Measurements from ENCODE around the gene PBRM1. TPM values are rescaled to one million over a fixed set of nuclear protein-coding genes. Genes with fewer than 3 reads are reported as not detected.

Gene PBRM1
- total and polyA plus RNA-seq, 11 donors = 8.5 to 61.7 (median 44.4) TPM

DNA sequence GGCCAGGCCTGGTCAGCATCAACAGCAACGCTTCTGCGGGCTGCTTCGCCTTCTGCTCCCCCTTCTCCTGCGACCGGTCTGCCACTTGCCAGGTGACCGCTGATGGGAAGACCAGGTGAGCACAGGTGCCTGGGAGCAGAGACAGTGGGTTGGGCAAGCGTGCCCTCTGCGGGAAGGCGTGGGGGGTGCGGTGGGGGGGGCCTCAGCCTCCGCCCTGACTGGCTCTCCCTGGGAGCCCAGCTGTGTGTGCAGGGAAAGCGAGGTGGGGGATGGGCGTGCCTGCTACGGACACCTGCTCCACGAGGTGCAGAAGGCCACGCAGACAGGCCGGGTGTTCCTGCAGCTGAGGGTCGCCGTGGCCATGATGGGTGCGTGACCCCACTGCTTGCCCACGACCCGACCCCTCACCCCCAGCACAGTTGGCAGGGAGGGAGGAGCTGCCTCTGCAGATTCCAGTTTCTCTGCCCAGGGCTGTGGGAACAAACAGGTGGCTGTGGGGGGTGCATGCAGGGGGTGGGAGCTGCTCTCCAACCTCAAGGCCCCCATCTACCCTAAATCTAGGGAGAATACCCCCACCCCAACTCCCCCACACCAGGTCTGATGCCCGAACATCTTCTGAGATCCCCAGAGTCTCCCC, 181.8 kb downstream of the PBRM1 start:
- Histone ChIP-seq H3K4me3 (no peak overlapping the region), H3K4me1 (peaks cover 0 to 13% (median 0%) of the 10 kb centered on the region in 12 donors), H3K9me3 (no peaks in the 10 kb centered on the region), H3K36me3 (peaks cover 0 to 73% (median 4%) of the 10 kb centered on the region in 9 donors), H3K27me3 (no peaks in the 10 kb centered on the region), H3K27ac (no peak overlapping the region)
- intact Hi-C loops (cut with DNase I) = no loop called here
- ATAC-seq (no peak), DNase-seq (no peak)
- WGBS, 4 donors = 80 to 82% (median 80%) methylated on average over 16 to 23 of the region's 23 CpGs
- TF ChIP-seq, protein P1, sequence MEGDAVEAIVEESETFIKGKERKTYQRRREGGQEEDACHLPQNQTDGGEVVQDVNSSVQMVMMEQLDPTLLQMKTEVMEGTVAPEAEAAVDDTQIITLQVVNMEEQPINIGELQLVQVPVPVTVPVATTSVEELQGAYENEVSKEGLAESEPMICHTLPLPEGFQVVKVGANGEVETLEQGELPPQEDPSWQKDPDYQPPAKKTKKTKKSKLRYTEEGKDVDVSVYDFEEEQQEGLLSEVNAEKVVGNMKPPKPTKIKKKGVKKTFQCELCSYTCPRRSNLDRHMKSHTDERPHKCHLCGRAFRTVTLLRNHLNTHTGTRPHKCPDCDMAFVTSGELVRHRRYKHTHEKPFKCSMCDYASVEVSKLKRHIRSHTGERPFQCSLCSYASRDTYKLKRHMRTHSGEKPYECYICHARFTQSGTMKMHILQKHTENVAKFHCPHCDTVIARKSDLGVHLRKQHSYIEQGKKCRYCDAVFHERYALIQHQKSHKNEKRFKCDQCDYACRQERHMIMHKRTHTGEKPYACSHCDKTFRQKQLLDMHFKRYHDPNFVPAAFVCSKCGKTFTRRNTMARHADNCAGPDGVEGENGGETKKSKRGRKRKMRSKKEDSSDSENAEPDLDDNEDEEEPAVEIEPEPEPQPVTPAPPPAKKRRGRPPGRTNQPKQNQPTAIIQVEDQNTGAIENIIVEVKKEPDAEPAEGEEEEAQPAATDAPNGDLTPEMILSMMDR (IDR thresholded peaks at IDR 0.05) = no peak
- TF ChIP-seq POLR2A (IDR thresholded peaks at IDR 0.05) = no peak

DNA sequence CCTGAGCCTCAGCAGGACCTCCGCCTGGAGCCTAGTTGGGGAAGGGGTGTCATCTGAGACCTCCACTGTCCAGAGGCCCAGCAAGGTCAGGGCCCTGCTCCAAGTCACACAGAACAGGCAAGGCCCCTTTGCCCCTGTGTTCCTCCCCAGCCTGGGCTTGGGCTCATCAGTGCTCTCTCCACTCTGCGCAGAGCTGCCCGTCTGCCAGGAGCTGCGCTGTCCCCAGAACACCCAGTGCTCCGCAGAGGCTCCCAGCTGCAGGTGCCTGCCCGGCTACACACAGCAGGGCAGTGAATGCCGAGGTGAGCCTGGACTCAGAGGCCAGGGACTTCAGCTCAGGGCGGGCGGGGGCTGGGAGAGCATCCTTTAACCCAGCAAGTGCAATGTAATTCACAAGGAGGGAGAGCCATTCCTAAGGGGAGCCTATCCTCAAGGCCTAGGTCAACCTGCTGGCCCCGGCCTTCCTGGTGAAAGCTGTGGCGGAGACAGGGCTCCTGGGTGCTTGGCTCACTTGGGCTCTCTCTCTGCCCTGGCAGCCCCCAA, 182.8 kb downstream of the PBRM1 start:
- H3K4me3 ChIP-seq = no peak overlapping the region
- no peaks in the 10 kb centered on the region for H3K27me3 ChIP-seq
- H3K36me3 ChIP-seq = peaks cover 0 to 63% (median 4%) of the 10 kb centered on the region in 9 donors
- intact Hi-C loops (cut with DNase I) = no loop called here
- H3K27ac ChIP-seq = no peak overlapping the region
- TF ChIP-seq, protein P1 (IDR thresholded peaks at IDR 0.05) = no peak
- no peak for TF ChIP-seq POLR2A (IDR thresholded peaks at IDR 0.05)
- peaks cover 0 to 23% (median 0%) of the 10 kb centered on the region in 12 donors for H3K4me1 ChIP-seq
- no peak for DNase-seq
- no peak for ATAC-seq
- 90 to 100% (median 95%) methylated on average over 5 to 11 of the region's 11 CpGs for WGBS, 4 donors
- no peaks in the 10 kb centered on the region for H3K9me3 ChIP-seq

DNA sequence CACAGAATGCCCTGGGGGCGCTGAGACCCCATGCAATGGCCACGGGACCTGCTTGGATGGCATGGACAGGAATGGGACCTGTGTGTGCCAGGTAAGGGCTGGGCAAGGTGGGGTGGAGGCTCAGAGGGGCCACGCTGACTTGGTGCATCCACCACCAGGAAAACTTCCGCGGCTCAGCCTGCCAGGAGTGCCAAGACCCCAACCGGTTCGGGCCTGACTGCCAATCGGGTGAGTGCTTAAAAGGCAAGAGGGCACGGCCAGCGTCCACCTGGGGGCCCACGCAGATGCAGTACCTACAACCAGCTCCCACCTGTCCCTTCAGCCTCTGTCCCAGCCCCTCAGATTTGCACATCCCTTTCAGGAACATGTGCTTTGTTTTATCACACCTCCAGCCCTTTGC, 183.7 kb downstream of the PBRM1 start:
- no peak overlapping the region for H3K4me3 ChIP-seq
- intact Hi-C loops (cut with DNase I) = no loop called here
- no peak for ATAC-seq
- 85 to 95% (median 93%) methylated on average over 3 to 11 of the region's 11 CpGs for WGBS, 4 donors
- no peaks in the 10 kb centered on the region for H3K9me3 ChIP-seq
- no peaks in the 10 kb centered on the region for H3K27me3 ChIP-seq
- no peak for DNase-seq
- peaks cover 0 to 60% (median 0%) of the 10 kb centered on the region in 9 donors for H3K36me3 ChIP-seq
- TF ChIP-seq, protein P1 (IDR thresholded peaks at IDR 0.05) = no peak
- TF ChIP-seq POLR2A (IDR thresholded peaks at IDR 0.05) = no peak
- no peak overlapping the region for H3K27ac ChIP-seq
- H3K4me1 ChIP-seq = peaks cover 0 to 32% (median 0%) of the 10 kb centered on the region in 12 donors

DNA sequence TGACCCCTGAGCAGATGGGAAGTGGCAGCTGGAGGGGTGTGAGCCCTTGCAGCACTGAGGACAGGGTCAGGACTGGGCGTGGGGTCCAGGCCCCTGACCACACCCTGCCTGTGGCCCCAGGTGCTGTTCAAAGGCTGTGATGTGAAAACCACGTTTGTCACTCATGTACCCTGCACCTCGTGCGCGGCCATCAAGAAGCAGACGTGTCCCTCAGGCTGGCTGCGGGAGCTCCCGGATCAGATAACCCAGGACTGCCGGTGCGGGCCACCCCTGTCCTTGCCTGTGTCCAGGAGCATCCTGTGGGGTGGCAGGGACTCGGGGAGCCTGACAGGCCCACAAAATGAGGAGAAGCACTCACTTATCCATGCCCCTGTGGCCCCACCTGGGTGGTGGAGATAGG, 184.7 kb downstream of the PBRM1 start:
- Histone ChIP-seq H3K4me1 (peaks cover 0 to 41% (median 4%) of the 10 kb centered on the region in 12 donors), H3K4me3 (no peak overlapping the region), H3K27me3 (no peaks in the 10 kb centered on the region), H3K27ac (no peak overlapping the region), H3K36me3 (peaks cover 0 to 54% (median 0%) of the 10 kb centered on the region in 9 donors), H3K9me3 (no peaks in the 10 kb centered on the region)
- WGBS, 4 donors = 89 to 100% (median 89%) methylated on average over 5 to 11 of the region's 11 CpGs
- TF ChIP-seq, protein P1 (IDR thresholded peaks at IDR 0.05) = no peak
- TF ChIP-seq POLR2A (IDR thresholded peaks at IDR 0.05) = no peak
- intact Hi-C loops (cut with DNase I) = no loop called here
- no peak for ATAC-seq
- no peak for DNase-seq

Measured in heart left ventricle (tissue), 16 donors.